Measurements from ENCODE around the gene PHF14. TPM values are rescaled to one million over a fixed set of nuclear protein-coding genes. Genes with fewer than 3 reads are reported as not detected.

The PHF14 gene
- total RNA-seq, 1 donor from 2014 or later: 66.5 TPM

DNA sequence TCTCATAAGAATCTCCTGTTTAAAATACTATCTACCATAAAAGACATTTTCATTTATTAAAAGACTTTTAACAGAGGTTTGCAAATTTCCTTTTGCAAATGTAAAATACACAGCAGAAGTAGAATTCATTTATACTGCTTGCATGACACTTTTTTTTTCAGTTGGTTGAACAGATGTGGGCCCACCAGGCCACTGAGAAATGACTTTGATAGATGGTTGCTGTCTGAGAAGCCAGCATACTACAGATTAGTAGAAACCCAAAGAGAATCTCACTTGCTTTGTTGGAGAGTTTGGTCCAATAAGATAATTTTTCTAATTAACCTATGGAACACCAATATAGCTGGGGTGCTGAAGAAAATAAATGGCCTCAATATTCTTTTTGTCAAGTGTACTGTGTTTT is 66.3 kb downstream of the PHF14 start:
- Mint-ChIP-seq H3K4me1 (ENCODE audit: unreplicated experiment) (peaks cover 11% of the 10 kb centered on the region), H3K9me3 (no peaks in the 10 kb centered on the region), H3K27me3 (no peaks in the 10 kb centered on the region), H3K4me3 (no peak overlapping the region), H3K36me3 (peaks cover 34% of the 10 kb centered on the region), H3K27ac (no peak overlapping the region)
- TF ChIP-seq CTCF (conservative IDR thresholded peaks at IDR 0.05): no peak
- no peak for DNase-seq (ENCODE audit: extremely low spot score, unreplicated experiment)

DNA sequence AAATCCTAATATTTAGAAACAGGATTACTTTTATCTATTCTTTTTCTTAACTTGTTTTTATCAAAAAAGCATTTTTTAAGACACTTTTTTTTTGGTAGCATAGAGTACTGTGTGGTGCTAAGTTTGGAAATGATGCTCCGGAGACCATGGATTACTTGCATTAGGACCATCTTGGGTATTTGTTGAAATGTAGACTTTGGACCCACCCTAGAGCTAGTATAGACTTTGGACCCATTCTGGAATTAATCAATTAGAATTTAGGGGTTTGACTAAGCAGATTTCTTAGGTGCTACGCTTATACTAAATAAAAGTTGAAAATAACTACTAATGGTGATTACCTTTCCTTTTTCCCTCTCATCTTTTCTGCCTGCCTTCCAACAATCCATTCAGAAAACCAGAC is 80.4 kb downstream of the PHF14 start:
- no peak for TF ChIP-seq CTCF (conservative IDR thresholded peaks at IDR 0.05)
- no peaks in the 10 kb centered on the region for H3K9me3 Mint-ChIP-seq
- peaks cover 24% of the 10 kb centered on the region for H3K36me3 Mint-ChIP-seq
- H3K27me3 Mint-ChIP-seq: no peaks in the 10 kb centered on the region
- no peaks in the 10 kb centered on the region for H3K4me1 Mint-ChIP-seq (ENCODE audit: unreplicated experiment)
- H3K27ac Mint-ChIP-seq: no peak overlapping the region
- no peak for DNase-seq (ENCODE audit: extremely low spot score, unreplicated experiment)
- H3K4me3 Mint-ChIP-seq: no peak overlapping the region

DNA sequence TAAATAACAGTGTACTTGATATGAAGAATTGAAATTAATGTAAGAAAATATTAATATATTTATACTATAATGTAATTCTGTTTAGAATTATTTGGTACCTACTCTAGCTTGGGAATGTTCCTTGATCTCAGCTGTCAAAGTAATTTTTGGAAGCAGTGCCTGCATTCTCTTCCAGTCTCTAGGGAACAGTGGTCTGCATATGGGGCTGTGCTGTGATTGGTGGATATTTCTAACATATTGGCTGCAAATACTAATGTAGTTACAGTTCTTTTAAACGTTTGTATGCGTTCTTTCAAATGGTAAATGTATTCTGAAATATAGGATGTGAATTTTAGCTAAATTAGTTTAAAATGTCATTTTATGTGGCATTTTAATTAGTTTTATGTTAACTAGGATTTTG is 87.2 kb downstream of the PHF14 start:
- no peaks in the 10 kb centered on the region for H3K4me1 Mint-ChIP-seq (ENCODE audit: unreplicated experiment)
- TF ChIP-seq CTCF (conservative IDR thresholded peaks at IDR 0.05): no peak
- H3K36me3 Mint-ChIP-seq: peaks cover 31% of the 10 kb centered on the region

GRCh38 chr7:11062110-11062509 is 88.4 kb downstream of the PHF14 start:
- Mint-ChIP-seq H3K27me3 (no peaks in the 10 kb centered on the region), H3K4me1 (ENCODE audit: unreplicated experiment) (no peaks in the 10 kb centered on the region), H3K9me3 (no peaks in the 10 kb centered on the region), H3K4me3 (no peak overlapping the region), H3K36me3 (peaks cover 36% of the 10 kb centered on the region), H3K27ac (no peak overlapping the region)
- no peak for DNase-seq (ENCODE audit: extremely low spot score, unreplicated experiment)
- TF ChIP-seq CTCF (conservative IDR thresholded peaks at IDR 0.05): no peak

More for the DNA sequence above, 87.2 kb downstream of the PHF14 start:
- H3K27me3 Mint-ChIP-seq: no peaks in the 10 kb centered on the region
- no peak overlapping the region for H3K4me3 Mint-ChIP-seq
- no peaks in the 10 kb centered on the region for H3K9me3 Mint-ChIP-seq
- no peak for DNase-seq (ENCODE audit: extremely low spot score, unreplicated experiment)
- H3K27ac Mint-ChIP-seq: no peak overlapping the region

GRCh38 chr7:11069591-11069990 is 95.9 kb downstream of the PHF14 start:
- no peaks in the 10 kb centered on the region for H3K9me3 Mint-ChIP-seq
- no peaks in the 10 kb centered on the region for H3K4me1 Mint-ChIP-seq (ENCODE audit: unreplicated experiment)
- H3K27ac Mint-ChIP-seq: no peak overlapping the region
- no peaks in the 10 kb centered on the region for H3K27me3 Mint-ChIP-seq
- H3K36me3 Mint-ChIP-seq: peaks cover 49% of the 10 kb centered on the region
- TF ChIP-seq CTCF (conservative IDR thresholded peaks at IDR 0.05): no peak
- DNase-seq (ENCODE audit: extremely low spot score, unreplicated experiment): no peak
- no peak overlapping the region for H3K4me3 Mint-ChIP-seq

- Mint-ChIP-seq H3K4me1 (ENCODE audit: unreplicated experiment) (peaks cover 5% of the 10 kb centered on the region), H3K36me3 (peaks cover 18% of the 10 kb centered on the region), H3K4me3 (no peak overlapping the region), H3K27ac (no peak overlapping the region), H3K9me3 (peaks cover 6% of the 10 kb centered on the region), H3K27me3 (no peaks in the 10 kb centered on the region)
- TF ChIP-seq CTCF (conservative IDR thresholded peaks at IDR 0.05): no peak
- no peak for DNase-seq (ENCODE audit: extremely low spot score, unreplicated experiment)
Measured at GRCh38 chr7:11077816-11078215, 104.1 kb downstream of the PHF14 start.
